Neutrophil (primary cell): ENCODE measurements around the gene ADAMTS6.

ENCODE experiments used
- H3K27ac ChIP-seq: fragments of 200-600 bp; sonication (generic); 2 replicates; pipeline ENCODE4 v1.5.1; 2016; ENCODE audit warnings: mild to moderate bottlenecking, moderate library complexity
- H3K27me3 ChIP-seq: fragments of 200-600 bp; sonication (generic); 2 replicates; pipeline ENCODE4 v1.6.0; 2016; ENCODE audit warnings: mild to moderate bottlenecking
- H3K36me3 ChIP-seq: fragments of 200-600 bp; sonication (generic); 2 replicates; pipeline ENCODE4 v1.5.1; 2017
- H3K4me1 ChIP-seq, 2 experiments: fragments of 200-600 bp in 1 of 2; sonication (generic) in 1 of 2; 1 replicate in 1 of 2; 2 replicates in 1 of 2; pipeline versions ENCODE4 v1.5.1 to v1.6.1; 2013 to 2016; ENCODE audit warnings: low read depth in 1 of 2, low read length in 1 of 2, mild to moderate bottlenecking in 1 of 2, moderate library complexity in 1 of 2; ENCODE audit not compliant: control insufficient read depth in 1 of 2, insufficient read depth in 1 of 2
- H3K4me3 ChIP-seq, 2 experiments: fragments of 200-600 bp in 1 of 2; sonication (generic) in 1 of 2; 1 replicate in 1 of 2; 2 replicates in 1 of 2; pipeline ENCODE4 v1.5.1; 2013 to 2016; ENCODE audit warnings: low read depth in 1 of 2, low read length in 1 of 2, mild to moderate bottlenecking in 1 of 2, moderate library complexity in 1 of 2
- H3K9me3 ChIP-seq: fragments of 200-600 bp; sonication (generic); 2 replicates; pipeline ENCODE4 v1.5.1; 2016
- TF ChIP-seq, protein P1 (sequence below): fragments of 200-600 bp; sonication (generic); IDR thresholded peaks from 2 replicates; pipeline ENCODE4 v1.5.1; 2016; ENCODE audit warnings: antibody characterized with exemption

The ADAMTS6 gene

DNA sequence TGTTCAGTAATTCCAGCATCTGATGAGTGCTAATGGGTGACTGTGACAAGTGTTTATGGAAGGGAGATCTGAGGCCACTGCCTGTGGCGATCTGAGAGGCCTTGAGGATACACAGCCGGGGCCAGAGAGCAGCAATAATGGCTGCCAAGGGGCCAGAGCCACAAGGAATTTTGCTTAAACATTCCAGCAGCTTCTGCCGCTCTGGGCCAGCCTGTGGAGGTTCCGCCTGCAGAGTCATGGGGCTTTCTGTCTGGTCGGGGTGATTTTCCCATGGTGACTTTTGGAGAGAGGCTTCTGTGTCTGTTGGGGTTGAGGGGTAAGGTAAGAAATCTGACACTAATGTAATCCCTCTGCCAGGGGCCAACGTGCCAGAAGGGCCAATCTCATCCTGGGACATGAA, 353.5 kb downstream of the ADAMTS6 start:
- Histone ChIP-seq H3K27ac (no peak overlapping the region), H3K27me3 (no peaks in the 10 kb centered on the region)
- TF ChIP-seq, protein P1, sequence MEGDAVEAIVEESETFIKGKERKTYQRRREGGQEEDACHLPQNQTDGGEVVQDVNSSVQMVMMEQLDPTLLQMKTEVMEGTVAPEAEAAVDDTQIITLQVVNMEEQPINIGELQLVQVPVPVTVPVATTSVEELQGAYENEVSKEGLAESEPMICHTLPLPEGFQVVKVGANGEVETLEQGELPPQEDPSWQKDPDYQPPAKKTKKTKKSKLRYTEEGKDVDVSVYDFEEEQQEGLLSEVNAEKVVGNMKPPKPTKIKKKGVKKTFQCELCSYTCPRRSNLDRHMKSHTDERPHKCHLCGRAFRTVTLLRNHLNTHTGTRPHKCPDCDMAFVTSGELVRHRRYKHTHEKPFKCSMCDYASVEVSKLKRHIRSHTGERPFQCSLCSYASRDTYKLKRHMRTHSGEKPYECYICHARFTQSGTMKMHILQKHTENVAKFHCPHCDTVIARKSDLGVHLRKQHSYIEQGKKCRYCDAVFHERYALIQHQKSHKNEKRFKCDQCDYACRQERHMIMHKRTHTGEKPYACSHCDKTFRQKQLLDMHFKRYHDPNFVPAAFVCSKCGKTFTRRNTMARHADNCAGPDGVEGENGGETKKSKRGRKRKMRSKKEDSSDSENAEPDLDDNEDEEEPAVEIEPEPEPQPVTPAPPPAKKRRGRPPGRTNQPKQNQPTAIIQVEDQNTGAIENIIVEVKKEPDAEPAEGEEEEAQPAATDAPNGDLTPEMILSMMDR, result no peak

DNA sequence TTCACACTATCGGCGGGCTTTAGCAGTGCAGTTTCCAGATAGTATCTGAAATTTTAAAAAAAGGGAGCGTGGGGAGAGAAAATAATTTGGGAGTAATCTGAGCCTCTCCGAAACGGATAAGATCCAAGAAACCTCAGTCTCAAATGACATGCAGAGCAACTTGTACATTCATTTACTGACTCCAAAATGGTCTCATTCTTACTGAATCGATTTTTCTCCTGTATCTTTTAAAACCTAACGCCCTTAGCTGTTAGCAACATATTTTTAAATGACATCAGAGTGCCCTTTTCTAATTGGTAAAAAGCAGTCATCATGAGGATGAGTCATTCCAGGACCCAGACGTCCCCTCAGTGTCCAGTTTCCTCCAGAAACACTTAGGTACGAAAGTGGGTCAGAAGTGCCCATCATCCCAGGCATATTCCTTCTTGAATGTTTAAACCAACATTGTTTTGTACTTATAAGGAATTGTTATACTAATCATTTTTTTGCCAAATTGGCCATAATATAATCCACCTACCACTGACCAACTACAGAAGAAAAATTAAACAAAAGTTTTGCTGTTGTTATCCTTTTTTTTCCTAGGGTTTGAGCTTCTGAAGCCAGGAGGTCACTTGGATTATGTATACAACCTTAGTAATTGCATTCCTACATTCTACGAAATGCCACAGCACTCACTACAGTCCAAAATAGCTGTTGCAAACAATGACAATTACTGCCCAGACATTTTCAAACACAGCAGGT, 354.4 kb downstream of the ADAMTS6 start:
- no peaks in the 10 kb centered on the region for H3K9me3 ChIP-seq
- H3K27ac ChIP-seq, result no peak overlapping the region
- H3K4me3 ChIP-seq, result no peak overlapping the region

More for the DNA sequence above, 353.5 kb downstream of the ADAMTS6 start:
- H3K4me1 ChIP-seq, result no peaks in the 10 kb centered on the region
- H3K9me3 ChIP-seq, result no peaks in the 10 kb centered on the region
- H3K4me3 ChIP-seq, result no peak overlapping the region
- no peaks in the 10 kb centered on the region for H3K36me3 ChIP-seq

DNA sequence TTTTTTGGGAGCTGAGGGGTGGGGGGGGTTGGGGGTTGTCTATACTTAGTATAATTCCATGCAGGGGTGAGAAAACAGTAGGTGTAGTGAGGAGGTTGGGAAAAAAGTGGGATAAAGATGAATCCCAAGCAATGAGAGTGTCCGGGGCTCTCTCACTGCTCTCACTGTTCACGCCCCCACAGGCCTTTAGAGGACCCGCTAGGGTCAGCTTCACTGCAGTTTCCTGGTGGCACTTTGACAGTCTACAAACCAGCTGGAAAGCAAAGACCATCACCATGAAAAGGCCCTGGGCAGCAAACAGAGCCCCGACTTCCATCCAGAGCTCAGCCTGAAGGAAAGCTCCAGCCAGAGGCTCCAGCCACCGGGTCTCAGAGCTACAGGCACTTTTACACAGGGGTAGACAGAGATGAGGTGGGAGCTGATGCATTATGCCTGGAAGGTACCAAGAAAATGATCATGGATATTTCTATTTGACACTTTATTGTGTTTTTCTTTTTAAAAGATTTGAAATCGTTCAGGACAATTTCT, 355.1 kb downstream of the ADAMTS6 start:
- Histone ChIP-seq H3K4me1 (no peaks in the 10 kb centered on the region), H3K27ac (no peak overlapping the region), H3K4me3 (no peak overlapping the region), H3K36me3 (no peaks in the 10 kb centered on the region), H3K27me3 (no peaks in the 10 kb centered on the region), H3K9me3 (no peaks in the 10 kb centered on the region)
- TF ChIP-seq, protein P1, result no peak

More for the DNA sequence above, 354.4 kb downstream of the ADAMTS6 start:
- TF ChIP-seq, protein P1, result no peak
- Histone ChIP-seq H3K36me3 (no peaks in the 10 kb centered on the region), H3K27me3 (no peaks in the 10 kb centered on the region), H3K4me1 (no peaks in the 10 kb centered on the region)

DNA sequence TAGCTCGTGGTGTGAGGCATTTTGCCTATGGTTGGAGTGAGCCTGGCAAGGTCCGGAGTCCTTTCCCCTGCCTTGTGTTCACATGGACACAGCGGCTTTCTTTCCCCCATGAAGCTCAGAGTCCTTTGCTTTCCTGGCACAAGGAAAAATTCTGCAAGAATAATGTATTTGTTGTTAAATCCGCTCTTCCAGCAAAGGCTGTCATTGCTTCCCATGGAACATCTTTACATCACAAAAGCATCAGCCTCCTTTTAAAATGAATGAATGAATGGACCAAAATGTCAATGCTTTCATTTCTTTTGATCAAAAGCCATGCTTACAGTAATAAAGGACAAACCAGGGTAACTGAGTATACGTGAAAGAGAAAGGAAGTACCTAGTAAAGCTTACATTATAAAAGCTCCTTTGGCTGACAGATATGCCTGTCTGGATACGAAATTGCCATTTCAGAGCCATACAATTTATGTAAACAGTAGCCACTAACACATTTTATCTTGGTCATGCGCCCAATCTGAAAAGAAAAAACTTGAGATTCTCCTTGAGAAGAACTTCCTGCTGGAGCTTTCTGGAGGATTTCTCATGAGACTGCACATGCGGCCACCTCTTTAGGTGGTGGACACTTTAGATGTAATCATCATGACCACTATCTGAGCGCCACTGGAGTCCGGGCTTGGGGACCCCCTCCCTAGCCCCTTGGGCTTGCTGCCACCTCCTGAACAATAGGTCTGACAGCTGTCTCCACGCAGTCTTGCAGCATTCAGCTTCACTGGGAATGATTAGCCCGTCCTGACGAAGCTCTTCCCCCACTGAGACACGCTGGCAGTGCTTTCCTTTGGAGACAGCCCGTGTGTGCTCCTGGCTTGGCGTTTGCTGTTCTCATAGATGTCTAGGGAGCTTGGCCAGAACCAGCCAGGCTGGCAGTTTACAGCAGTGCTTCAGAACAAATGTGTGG, 355.9 kb downstream of the ADAMTS6 start:
- H3K27ac ChIP-seq, result no peak overlapping the region
- H3K36me3 ChIP-seq, result no peaks in the 10 kb centered on the region

DNA sequence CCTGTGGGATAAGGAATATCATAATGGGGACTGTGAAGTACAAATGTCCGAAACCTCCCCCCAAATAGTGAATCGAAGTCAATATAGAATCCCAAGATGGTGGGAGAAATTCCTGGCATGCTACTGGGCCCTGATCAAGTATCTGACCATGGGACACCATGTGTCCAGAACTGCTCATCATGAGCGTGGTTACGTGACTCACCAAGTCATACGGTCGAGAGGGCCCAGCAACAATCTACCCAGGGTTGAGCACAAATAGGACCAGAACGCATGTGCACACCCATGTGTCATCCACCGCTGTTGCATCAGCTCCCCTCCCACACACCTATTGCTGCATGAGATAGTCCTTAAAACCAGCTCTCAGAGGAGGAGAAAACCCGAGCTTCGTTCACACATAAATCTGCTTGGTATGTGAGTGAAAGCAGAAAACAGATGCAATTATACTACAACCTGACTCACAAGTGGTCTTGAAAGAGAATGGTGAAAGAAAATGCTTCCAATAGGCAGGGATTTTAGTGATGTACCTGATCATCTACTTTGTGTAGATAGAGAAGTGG, 359.8 kb downstream of the ADAMTS6 start:
- Histone ChIP-seq H3K9me3 (no peaks in the 10 kb centered on the region), H3K4me3 (no peak overlapping the region), H3K27ac (no peak overlapping the region), H3K36me3 (no peaks in the 10 kb centered on the region), H3K27me3 (no peaks in the 10 kb centered on the region), H3K4me1 (no peaks in the 10 kb centered on the region)
- TF ChIP-seq, protein P1, result no peak

More for the DNA sequence above, 355.9 kb downstream of the ADAMTS6 start:
- Histone ChIP-seq H3K9me3 (no peaks in the 10 kb centered on the region), H3K4me3 (no peak overlapping the region), H3K4me1 (no peaks in the 10 kb centered on the region), H3K27me3 (no peaks in the 10 kb centered on the region)
- TF ChIP-seq, protein P1, result no peak
